ENCODE results near the gene KCNS3. TPM values are rescaled to one million over a fixed set of nuclear protein-coding genes. Genes with fewer than 3 reads are reported as not detected.

KCNS3 gene
- total RNA-seq, 1 donor from 2014 or later = 0.39 TPM

Other genes with a start within 250 kb of the KCNS3 start
- gene SMC6, start 124.9 kb upstream of the KCNS3 start, total RNA-seq = 13.1 and 14.0 TPM in 2 replicates
- gene GEN1, start 124.5 kb upstream of the KCNS3 start, total RNA-seq = 4.9 and 5.6 TPM in 2 replicates
- not detected in 2 replicates for gene MSGN1, start 62.2 kb upstream of the KCNS3 start, total RNA-seq